ENCODE measurements around the gene REPS2. TPM values are rescaled to one million over a fixed set of nuclear protein-coding genes. Genes with fewer than 3 reads are reported as not detected.

The REPS2 gene
- total and polyA plus RNA-seq, 2 experiments from 2014 or later = 1.2 to 4.4 TPM

- H3K27ac Mint-ChIP-seq = no peak overlapping the region
- H3K9me2 ChIP-seq (ENCODE audit: insufficient read depth) = no peaks in the 10 kb centered on the region
- H3K36me3 Mint-ChIP-seq (ENCODE audit: low read depth) = no peaks in the 10 kb centered on the region
- no peaks in the 10 kb centered on the region for H3K79me2 ChIP-seq (replicated peaks; ENCODE audit: insufficient read depth)
- H3K9me3 Mint-ChIP-seq = no peaks in the 10 kb centered on the region
- H3K4me3 Mint-ChIP-seq = no peak overlapping the region
- H3K27ac ChIP-seq (ENCODE audit: low read depth) = no peak overlapping the region
- H3K4me2 ChIP-seq = no peak overlapping the region
- H3K4me3 ChIP-seq = no peak overlapping the region
- H3K4me1 ChIP-seq (ENCODE audit: insufficient read depth) = no peaks in the 10 kb centered on the region
- no peak for TF ChIP-seq NANOG (IDR thresholded peaks at IDR 0.05; ENCODE audit: borderline replicate concordance)
- TF ChIP-seq ZNF462 (CRISPR knock-in tag; IDR thresholded peaks at IDR 0.05) = no peak
- no peak for TF ChIP-seq STAT1 (IDR thresholded peaks at IDR 0.05; ENCODE audit: unreplicated experiment)
- TF ChIP-seq REST (IDR thresholded peaks at IDR 0.05; ENCODE audit: unreplicated experiment) = no peak
- TF ChIP-seq EZH2phosphoT487 (IDR thresholded peaks at IDR 0.05; ENCODE audit: unreplicated experiment) = no peak
- TF ChIP-seq EZH2 (IDR thresholded peaks at IDR 0.05; ENCODE audit: low read depth, unreplicated experiment) = no peak
- no peak for TF ChIP-seq ZNF331 (CRISPR knock-in tag; IDR thresholded peaks at IDR 0.05; ENCODE audit: low read depth)
- no peak for TF ChIP-seq POLR2AphosphoS5 (IDR thresholded peaks at IDR 0.05; ENCODE audit: low read depth)
- no peak for TF ChIP-seq CREB1 (CRISPR knock-in tag; IDR thresholded peaks at IDR 0.05; ENCODE audit: low read depth)
- no peak for TF ChIP-seq ETS1 (IDR thresholded peaks at IDR 0.05)
- no peak for TF ChIP-seq ZNF114 (CRISPR knock-in tag; IDR thresholded peaks at IDR 0.05)
- TF ChIP-seq JUNB (IDR thresholded peaks at IDR 0.05; ENCODE audit: unreplicated experiment) = no peak
- no peak for TF ChIP-seq CTCF (conservative IDR thresholded peaks at IDR 0.05; ENCODE audit: low read depth in 2 of 2)
- 0 out of 3 replicates have a peak, but pooled peaks cover 4% of the 10 kb centered on the region for H3K4me1 Mint-ChIP-seq
- H3F3A ChIP-seq (replicated peaks; ENCODE audit: low read depth) = no peaks in the 10 kb centered on the region
- H3K27me3 Mint-ChIP-seq (ENCODE audit: insufficient read depth, low read depth, poor library complexity) = no peaks in the 10 kb centered on the region
- no peaks in the 10 kb centered on the region for H4K20me1 ChIP-seq (replicated peaks; ENCODE audit: insufficient read depth)
- no peaks in the 10 kb centered on the region for H3K27me3 ChIP-seq (ENCODE audit: insufficient read depth)
- no peaks in the 10 kb centered on the region for H3K36me3 ChIP-seq (ENCODE audit: insufficient read depth)
- H2AFZ ChIP-seq = no peak overlapping the region
- DNase-seq (ENCODE audit: low spot score) (no peak), ATAC-seq (no peak)
Measured at GRCh38 chrX:17039826-17040225, 93.4 kb downstream of the REPS2 start.

Measured in GM23338 (cell line).